AG08396 (cell line): Measurements from ENCODE around the gene MYOM3.
"Not testable (repeated sequence)": the region's sequence is repeated elsewhere in the genome, so short reads cannot be mapped to it uniquely, and the experiment has no call there.

ENCODE experiments used
- DNase-seq: peaks from one replicate; pipeline ENCODE4 v3.0.0; 2012; ENCODE audit warnings: low spot score, mixed read lengths

Gene MYOM3

GRCh38 chr1:24030976-24031516, 80.9 kb downstream of the MYOM3 start:
- not testable (repeated sequence) for DNase-seq

- peak; percentile 41 for DNase-seq
Observed at GRCh38 chr1:24027838-24028468, 84.0 kb downstream of the MYOM3 start.

- DNase-seq, result peak; percentile 86
Observed at GRCh38 chr1:24022581-24023361, 89.2 kb downstream of the MYOM3 start.

- DNase-seq, result no peak
Observed at GRCh38 chr1:24021403-24022266, 90.3 kb downstream of the MYOM3 start.

GRCh38 chr1:24020470-24020869, 91.5 kb downstream of the MYOM3 start:
- DNase-seq, result no peak

- DNase-seq, result peak; percentile 20
Observed at GRCh38 chr1:24020025-24020424, 91.9 kb downstream of the MYOM3 start.

- DNase-seq, result peak; percentile 92
Observed at GRCh38 chr1:24018611-24019580, 93.0 kb downstream of the MYOM3 start.

- DNase-seq, result peak; percentile 26
Observed at GRCh38 chr1:24015221-24016210, 96.4 kb downstream of the MYOM3 start.

GRCh38 chr1:24012878-24013277, 99.1 kb downstream of the MYOM3 start:
- not testable (repeated sequence) for DNase-seq

GRCh38 chr1:24010650-24011049, 101.3 kb downstream of the MYOM3 start:
- DNase-seq, result no peak

- peak; percentile 49 for DNase-seq
Observed at GRCh38 chr1:24009406-24009805, 102.5 kb downstream of the MYOM3 start.

GRCh38 chr1:24008574-24009184, 103.3 kb downstream of the MYOM3 start:
- not testable (repeated sequence) for DNase-seq

GRCh38 chr1:24007079-24007478, 104.9 kb downstream of the MYOM3 start:
- no peak for DNase-seq
